ENCODE measurements around the gene GSTT4.

Gene GSTT4

DNA sequence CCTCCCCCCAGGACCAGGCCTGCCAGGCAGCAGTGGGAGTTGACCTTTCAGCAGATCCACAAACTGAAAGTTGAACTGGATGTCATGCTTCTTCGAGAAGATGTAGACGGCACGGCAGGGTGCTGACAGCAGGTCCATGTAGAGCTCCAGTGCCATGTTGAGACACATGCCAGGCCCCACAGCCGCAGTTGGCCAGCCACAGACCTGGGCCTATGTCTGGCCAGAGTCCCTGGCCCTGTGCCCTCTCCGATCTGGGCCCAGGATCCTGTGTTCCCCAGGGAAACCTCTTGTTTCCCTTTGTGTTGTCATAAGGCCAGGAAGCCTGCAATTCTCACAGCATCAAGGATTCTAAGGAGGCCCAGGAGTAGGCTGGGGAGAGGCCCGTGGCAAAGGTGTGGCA, at the start of gene GSTT4:
GSTT4 (minus strand) TSS at position 253 of the 400 bp plus-strand sequence; CDS start at position 156, 97 bp downstream.
- TF ChIP-seq, protein P1, sequence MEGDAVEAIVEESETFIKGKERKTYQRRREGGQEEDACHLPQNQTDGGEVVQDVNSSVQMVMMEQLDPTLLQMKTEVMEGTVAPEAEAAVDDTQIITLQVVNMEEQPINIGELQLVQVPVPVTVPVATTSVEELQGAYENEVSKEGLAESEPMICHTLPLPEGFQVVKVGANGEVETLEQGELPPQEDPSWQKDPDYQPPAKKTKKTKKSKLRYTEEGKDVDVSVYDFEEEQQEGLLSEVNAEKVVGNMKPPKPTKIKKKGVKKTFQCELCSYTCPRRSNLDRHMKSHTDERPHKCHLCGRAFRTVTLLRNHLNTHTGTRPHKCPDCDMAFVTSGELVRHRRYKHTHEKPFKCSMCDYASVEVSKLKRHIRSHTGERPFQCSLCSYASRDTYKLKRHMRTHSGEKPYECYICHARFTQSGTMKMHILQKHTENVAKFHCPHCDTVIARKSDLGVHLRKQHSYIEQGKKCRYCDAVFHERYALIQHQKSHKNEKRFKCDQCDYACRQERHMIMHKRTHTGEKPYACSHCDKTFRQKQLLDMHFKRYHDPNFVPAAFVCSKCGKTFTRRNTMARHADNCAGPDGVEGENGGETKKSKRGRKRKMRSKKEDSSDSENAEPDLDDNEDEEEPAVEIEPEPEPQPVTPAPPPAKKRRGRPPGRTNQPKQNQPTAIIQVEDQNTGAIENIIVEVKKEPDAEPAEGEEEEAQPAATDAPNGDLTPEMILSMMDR (IDR thresholded peaks at IDR 0.05; ENCODE audit: low read depth, low read length, missing control alignments): no peak
- no peak within 1 kb of the TSS for H3K4me3 ChIP-seq (ENCODE audit: low read depth, low read length)
- DNase-seq (ENCODE audit: low read depth): no peak

DNA sequence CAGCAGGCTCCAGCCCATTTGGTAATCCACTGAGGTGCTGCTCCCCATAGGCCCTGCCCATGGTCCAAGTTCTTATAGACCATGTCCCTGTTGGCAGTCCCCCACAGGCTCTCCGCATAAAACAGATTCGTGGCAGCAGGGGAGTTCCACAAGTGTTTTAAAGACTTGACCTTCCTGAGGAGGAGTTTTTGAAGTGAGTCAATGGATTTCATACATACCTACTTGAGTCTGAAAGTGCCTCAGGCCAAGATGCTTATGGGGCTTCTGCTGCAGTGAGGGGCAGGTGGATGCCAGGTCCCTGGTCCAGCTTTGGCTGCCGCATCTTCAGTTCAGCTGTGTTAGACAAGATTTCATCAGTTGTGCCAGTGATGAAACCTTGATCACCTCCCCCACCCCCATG, 49.1 kb upstream of the GSTT4 start:
- TF ChIP-seq, protein P1 (IDR thresholded peaks at IDR 0.05; ENCODE audit: low read depth, low read length, missing control alignments): no peak
- H3K4me3 ChIP-seq (ENCODE audit: low read depth, low read length): no peak overlapping the region
- DNase-seq (ENCODE audit: low read depth): no peak

DNA sequence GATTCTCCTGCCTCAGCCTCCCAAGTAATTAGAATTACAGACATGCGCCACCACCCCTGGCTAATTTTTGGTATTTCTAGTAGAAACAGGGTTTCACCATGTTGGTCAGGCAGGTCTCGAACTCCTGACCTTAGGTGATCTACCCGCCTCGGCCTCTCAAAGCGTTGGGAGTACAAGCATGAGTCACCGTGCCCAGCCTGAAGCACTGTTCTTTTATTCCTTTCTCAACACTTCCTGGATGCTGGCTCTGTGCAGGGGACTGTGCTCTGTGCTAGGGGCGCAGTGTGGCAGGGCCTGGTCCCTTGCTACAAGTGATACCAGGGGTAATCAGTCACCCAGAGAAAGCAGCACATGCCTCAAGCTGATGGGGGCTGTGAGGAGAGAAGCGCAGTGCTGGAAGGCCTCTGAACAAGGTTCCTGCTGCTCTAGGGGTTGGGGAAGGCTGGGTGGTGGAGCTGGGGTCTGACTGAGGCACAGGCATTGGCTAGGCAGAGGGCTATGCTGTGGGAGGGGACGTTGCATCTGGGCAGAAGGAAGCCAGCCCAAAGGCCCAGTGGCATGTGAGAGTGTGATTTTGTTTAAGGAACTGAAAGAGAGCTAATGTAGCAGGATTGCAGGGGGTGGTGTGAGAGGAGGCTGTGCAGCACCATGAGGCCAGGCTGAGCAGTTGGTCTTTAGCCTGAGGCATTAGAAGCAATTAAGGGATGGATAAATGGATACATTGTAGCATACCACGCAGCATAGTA, 48.4 kb upstream of the GSTT4 start:
- TF ChIP-seq, protein P1 (IDR thresholded peaks at IDR 0.05; ENCODE audit: low read depth, low read length, missing control alignments): no peak
- H3K4me3 ChIP-seq (ENCODE audit: low read depth, low read length): no peak overlapping the region
- DNase-seq (ENCODE audit: low read depth): no peak

DNA sequence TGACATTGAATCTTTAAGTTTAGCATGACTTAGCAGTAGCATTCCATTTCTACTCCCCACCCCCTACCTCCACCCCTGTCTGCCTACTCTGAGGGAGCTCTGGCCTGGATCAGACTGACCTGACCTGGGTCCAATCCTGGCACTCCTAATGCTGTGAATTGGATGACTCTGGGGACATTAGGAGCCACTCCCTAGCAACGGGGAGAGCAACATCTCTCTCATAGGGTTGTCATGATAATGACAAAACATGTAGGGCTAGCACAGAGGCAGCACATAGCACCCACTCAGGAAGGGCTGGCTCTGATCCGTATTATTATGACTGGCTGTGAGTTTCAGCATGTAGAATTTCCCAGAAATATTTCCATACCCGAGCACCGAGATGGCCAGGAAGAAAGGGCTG, 46.3 kb upstream of the GSTT4 start:
- DNase-seq (ENCODE audit: low read depth): no peak

DNA sequence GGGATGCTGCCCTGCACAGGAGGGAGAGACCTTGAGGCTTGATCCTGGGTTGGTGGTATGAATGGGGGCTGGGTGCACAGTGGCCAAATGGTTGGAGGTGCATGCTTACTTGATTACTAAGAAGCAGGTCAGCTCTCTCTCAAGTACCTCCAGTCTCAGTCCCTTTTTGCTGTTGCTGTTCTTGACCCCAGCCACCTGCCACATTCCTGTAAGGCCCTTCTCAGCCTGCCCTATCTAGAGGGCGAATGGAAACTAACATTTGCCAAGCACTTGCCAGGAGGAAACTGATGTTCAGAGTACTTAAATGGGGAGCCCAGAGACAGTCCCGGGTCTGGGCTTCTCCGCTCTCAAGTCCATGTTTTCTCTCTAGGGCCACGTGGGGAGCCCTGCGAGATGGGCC, 45.8 kb upstream of the GSTT4 start:
- H3K4me3 ChIP-seq (ENCODE audit: low read depth, low read length): no peak overlapping the region
- TF ChIP-seq, protein P1 (IDR thresholded peaks at IDR 0.05; ENCODE audit: low read depth, low read length, missing control alignments): no peak
- DNase-seq (ENCODE audit: low read depth): no peak

More for the DNA sequence above, 46.3 kb upstream of the GSTT4 start:
- TF ChIP-seq, protein P1 (IDR thresholded peaks at IDR 0.05; ENCODE audit: low read depth, low read length, missing control alignments): no peak
- H3K4me3 ChIP-seq (ENCODE audit: low read depth, low read length): no peak overlapping the region

DNA sequence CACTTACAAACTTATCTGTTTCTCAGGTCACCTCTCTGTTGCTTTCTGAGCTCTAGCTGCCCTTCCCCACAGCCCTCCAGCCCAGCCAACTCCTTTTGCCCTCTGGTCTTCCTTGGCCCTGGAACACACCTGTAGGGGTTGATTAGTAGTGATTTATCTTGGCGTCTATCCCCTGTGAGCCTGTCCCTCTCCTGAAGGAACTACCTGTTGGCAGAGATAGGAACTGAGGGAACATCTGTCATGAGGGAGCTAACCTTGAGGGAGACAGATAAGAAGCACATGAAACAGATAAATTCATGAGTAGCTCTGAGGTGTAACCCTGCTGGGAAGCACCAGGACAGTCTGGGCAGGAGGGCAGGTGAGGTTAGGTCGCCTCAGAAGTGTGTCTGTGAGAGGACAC, 44.7 kb upstream of the GSTT4 start:
- H3K4me3 ChIP-seq (ENCODE audit: low read depth, low read length): no peak overlapping the region
- TF ChIP-seq, protein P1 (IDR thresholded peaks at IDR 0.05; ENCODE audit: low read depth, low read length, missing control alignments): no peak
- DNase-seq (ENCODE audit: low read depth): no peak

DNA sequence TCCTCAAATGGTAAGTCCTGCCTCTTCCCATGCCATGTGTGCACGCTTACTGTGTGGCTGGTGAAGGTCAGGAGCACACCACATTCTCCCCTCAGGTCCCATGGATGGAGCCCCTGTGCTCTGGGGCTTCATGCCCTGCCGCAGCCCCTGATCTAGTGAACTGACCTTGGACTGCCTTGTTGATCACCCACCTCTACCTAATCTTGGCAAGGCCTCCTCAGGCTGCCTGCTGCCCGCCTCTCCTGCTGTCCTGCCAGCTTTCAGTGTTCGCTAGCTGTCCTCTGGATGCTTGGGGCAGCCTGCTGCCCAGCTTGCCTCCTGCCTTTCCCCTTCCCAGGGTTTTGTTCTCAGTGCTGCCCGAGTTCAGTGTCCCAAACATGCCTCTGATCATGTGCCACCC, 44.0 kb upstream of the GSTT4 start:
- no peak for DNase-seq (ENCODE audit: low read depth)
- H3K4me3 ChIP-seq (ENCODE audit: low read depth, low read length): no peak overlapping the region
- TF ChIP-seq, protein P1 (IDR thresholded peaks at IDR 0.05; ENCODE audit: low read depth, low read length, missing control alignments): no peak
